GM18519 (cell line): ENCODE data around the gene VPS37C.
"Not testable (repeated sequence)": the region's sequence is repeated elsewhere in the genome, so short reads cannot be mapped to it uniquely, and the experiment has no call there.

Experiments used
- ATAC-seq: cut with Tn5 transposase; IDR thresholded peaks from one replicate; pipeline ENCODE4 v1.9.1; 2021; ENCODE audit warnings: mild to moderate bottlenecking, moderate library complexity; ENCODE audit not compliant: unreplicated experiment, low FRiP score

VPS37C gene

DNA sequence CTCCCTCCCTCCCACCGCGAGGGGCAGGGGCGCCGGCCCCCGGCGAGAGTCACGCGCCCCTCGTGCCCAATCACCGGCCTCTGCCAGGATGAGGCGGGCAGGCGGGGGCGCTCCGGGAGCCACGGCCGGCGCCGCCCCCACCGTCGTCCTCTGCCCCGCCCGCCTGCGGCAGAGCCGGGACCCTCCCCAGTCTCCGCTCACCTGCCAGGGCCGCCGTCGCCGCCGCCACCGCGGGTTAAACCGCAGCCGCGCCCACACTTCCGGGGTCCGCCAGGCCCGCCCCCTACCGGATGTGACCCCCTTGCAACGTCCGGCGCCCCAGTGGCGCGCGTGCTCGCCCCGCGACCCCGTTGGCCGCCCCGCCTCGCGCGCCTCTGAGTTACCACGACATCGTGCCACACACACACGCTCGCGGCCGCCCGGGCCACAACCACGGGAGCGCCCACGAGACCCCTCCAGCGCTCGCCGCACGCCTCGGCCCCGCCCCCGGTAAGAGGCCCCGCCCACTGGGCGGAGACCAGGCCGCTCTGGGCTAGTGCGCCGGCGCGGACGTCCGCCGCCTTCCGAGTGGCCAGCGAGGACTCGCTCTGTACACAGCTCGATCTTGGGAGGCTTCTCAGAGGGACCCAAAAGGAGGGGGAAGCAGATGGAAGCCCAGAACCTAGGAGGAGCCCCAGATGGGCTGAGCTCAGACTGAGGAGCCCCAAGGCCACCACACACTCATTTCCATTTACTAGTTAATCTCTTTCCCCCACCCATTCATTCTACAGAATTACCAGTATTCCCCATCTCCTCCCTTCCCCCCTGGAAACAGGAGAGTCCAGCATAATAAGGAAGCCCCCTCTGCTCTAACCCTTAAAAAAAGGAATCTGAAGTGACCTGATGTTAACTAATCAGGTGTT is at the start of gene VPS37C:
VPS37C (minus strand) TSS at position 237 of the 902 bp plus-strand sequence. CDS start 22,597 bp downstream, outside the sequence.
- peak; percentile 46 for ATAC-seq

- ATAC-seq: not testable (repeated sequence)
These were observed 49.4 kb upstream of the VPS37C start for GRCh38 chr11:61210629-61211028.

DNA sequence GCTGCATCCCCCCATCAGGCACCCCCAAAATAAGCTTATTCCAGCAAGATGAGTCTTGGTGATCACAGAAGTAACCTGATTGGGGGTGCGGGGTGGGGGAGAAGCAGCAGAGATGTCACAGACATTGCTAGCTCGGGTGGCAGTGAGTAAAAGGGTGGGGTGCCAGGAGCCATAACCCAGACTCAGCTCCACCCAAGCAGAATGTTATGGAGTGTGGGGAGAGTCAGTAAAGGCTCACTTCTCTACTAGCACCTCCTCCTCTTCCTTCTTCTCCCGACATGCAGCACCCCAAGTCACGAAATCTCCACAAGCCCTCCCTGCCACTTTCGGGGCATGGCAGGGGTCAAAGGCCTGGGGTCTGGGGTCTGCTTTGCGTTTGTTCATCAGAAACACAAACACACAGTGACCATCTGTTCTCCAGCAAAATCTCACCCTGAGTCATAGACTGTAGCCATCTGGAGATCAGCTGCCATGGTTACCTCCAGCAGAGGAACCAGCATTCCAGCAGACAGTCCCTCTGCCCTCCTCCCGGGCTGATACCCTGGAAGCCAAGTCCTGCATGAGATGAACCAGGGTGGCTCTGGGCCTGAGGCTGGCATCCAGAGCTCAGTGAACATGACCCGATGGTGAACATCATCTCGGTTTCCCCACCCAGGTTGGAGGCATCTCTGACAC is 46.5 kb upstream of the VPS37C start:
- not testable (repeated sequence) for ATAC-seq

DNA sequence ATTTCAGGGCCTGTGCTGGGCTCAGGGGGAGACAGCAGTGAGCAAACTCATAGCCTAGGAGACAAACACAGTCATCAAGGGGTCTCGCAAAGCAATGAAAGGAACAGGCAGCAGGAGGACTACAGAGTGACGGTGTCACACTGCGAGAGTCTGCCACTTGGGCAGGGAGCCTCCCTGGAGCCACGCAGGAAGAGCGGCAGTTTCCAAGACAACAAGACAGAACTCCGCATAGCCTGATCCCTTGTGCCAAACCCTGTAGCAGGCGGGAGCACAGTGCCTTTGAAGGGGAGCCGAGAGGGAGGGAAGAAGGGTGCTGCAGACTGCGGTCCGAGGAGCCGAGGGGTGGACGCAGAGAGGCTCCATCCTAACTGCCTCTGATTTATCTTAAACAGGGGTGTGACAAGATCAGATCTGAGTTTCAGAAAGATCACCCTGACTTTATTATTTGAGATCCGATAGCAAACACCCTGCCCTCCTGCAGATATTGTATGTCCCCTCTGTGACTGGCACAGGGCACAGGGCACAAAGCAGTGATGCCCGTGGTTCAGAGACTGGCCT is 43.4 kb upstream of the VPS37C start:
- ATAC-seq: not testable (repeated sequence)

GRCh38 chr11:61203873-61204272 is 42.6 kb upstream of the VPS37C start:
- not testable (repeated sequence) for ATAC-seq

GRCh38 chr11:61202950-61203746 is 41.9 kb upstream of the VPS37C start, which contains the start of gene PGA3:
Gene PGA3, plus strand, starts transcription at chr11:61203515. Its CDS starts 50 bp downstream, at chr11:61203565.
- ATAC-seq: not testable (repeated sequence)

DNA sequence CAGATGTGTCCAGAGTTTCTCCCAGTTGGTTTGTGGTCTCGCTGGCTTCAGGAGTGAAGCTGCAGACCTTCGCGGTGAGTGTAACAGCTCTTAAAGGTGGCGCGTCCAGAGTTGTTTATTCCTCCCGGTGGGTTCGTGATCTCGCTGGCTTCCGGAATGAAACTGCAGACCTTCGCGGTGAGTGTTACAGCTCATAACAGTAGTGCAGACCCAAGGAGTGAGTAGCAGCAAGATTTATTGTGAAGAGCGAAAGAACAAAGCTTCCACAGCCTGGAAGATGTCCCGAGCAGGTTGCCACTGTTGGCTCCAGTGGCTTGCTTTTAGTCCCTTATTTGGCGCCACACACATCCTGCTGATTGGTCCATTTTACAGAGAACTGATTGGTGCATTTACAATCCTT is 40.2 kb upstream of the VPS37C start:
- ATAC-seq: no peak

DNA sequence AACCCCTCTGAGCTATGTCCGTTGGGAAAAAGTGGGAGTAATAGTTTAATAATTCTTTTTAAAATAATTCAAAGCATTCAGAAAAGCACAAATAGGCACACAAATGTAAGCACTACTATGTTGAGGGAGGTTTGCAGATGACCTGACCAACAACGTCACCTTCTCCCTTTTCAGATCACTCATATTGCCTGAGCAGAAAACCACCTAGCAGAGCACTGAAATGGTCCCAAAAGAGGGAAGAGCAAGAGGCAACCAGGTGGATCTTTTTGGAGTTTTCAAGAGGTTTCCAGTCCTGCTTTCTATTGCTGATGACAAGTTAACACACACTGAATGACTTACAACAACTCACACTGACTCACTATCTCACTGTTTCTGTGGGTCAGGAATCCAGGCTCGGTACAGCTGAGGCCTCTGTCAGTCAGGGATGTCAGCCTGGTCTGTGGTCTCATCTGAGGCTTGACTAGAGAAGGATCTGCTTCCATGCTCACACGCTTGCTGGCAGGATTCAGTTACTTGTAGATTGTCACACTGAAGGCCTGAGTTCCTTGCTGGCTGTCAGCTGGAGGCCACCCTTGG is 37.8 kb upstream of the VPS37C start:
- no peak for ATAC-seq

DNA sequence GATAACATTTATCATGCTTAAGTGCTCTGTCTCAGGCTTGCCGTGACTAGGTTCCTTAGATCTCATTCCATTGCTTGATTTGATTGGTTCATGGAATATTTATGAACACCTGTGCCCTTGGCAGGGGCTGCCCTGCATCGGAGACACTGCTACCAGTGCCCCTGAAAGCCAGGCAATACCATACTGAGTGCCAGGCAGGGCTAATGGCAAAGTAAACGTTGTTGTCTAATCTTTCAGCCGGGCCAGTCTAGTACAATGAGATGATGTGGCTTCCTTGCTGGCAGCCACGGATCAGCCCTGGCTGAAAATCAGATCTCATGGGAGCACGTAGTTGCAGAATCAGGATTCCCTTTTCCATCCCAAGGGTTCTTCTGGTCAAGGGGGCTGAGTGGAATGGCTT is 37.1 kb upstream of the VPS37C start:
- no peak for ATAC-seq

DNA sequence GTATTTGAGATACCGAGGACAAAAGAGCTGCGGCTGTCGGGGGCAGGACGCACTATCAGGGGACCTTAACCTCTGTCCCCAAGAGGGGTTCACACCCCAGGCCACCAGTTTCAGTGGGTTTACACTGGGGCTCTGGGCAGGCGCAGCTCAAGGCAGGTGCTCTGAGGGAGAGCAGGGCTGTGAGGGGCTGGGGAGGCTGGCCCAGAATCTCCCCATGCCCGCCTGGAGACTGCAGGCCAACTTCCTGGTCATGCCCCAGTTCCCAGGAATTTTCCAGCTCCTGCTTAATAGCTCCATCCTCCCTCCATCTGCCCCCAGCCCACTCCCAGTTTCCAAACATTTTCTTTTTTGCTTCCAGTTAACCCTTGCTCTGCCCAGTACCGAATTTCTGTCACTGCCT is 34.5 kb upstream of the VPS37C start:
- ATAC-seq: no peak

- no peak for ATAC-seq
These were observed 33.9 kb upstream of the VPS37C start for GRCh38 chr11:61194981-61195695.

DNA sequence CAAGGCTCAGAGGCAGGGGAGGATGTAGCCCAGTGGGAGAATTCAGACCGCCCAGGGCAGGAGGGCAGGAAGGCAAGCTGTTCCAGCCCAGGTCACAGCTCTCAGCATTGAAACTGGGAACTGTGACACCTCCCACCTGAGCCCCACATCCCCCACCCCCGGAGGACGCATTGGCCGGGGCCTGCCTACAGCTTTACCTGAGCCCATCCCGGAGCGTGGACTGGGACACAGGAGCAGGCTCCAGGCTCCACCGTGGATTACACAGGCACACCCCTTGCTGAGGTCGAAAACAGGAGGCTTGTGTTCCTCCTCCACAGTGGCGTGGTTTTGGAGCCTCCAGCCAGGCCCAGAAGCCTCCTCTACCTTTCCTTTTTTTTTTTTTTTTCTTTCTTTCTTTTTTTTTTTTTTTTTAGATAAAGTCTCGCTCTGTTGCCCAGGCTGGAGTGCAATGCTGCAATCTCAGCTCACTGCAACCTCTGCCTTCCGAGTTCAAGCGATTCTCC is 33.0 kb upstream of the VPS37C start:
- no peak for ATAC-seq

- ATAC-seq: no peak
These were observed 32.4 kb upstream of the VPS37C start for GRCh38 chr11:61193596-61193995.

DNA sequence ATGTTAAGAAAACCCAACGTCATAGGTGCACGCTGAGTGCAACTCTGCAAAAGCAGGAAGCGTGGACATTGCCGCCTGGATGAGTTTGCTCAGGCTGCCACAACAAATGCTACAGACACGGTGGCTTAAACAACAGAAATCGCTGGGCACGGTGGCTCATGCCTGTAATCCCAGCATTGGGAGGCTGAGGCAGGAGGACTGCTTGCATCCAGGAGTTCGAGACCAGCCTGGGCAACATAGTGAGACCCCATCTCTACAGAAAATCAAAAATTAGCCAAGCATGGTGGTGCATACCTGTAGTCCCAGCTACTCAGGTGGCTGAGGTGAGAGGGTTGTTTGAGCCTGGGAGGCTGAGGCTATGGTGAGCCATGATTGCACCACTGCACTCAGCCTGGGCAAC is 28.7 kb upstream of the VPS37C start:
- no peak for ATAC-seq

DNA sequence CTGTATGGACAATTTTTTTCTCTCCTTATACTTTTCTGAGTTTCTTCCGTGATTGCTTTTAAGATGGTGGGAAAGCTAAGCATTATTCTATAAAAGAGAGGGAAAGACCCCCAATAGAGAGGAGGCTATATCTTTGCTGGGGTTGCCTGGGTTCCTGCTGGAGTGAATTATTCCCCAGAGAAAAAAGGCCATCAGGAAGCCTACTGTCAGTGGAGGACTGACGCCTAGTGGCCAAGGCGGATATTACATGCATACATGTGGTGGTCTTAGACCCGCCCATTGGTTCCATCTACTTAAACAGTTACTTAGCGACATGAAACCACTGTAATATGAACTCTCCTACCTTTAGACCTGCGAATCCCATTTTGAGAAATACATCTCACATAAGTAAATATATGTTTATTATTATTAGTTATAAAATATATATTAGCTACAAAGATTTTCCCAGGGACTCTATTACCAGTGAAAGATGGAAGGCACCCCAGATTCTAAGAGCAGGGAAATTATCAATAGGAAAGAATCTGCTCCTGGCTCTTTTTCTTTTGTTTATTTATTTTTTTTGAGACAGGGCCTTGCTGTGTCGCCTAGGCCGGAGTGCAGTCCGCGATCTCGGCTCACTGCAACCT is 26.4 kb upstream of the VPS37C start:
- ATAC-seq: no peak

DNA sequence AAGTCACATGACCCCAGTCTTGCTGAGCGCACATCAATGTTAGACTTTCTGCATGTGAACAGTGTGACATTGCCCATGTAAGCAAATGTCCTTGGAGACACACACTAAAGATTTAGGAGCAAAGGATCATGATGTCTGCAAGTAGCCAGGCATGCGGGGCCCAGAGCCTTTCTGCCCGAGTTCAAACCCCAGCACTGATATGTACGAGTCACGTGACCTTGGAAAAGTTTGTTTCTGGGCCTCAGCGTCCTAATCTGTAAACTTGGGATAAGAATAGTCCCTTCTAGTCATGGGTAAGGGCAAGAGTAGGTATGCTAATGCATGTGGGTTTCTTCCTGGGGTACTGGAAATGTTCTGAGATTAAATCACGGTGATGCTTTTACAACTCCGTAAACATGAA is 25.3 kb upstream of the VPS37C start:
- ATAC-seq: no peak

GRCh38 chr11:61183645-61184044 is 22.4 kb upstream of the VPS37C start:
- ATAC-seq: no peak

- ATAC-seq: no peak
These were observed 20.3 kb upstream of the VPS37C start for GRCh38 chr11:61181489-61181888.

- ATAC-seq: not testable (repeated sequence)
These were observed 19.0 kb upstream of the VPS37C start for GRCh38 chr11:61180205-61180604.
